HUES48 (cell line): Measurements from ENCODE around the gene RFTN1.

Experiments used
- H3K27ac ChIP-seq: one replicate; pipeline ENCODE4 v1.7.0; 2013; ENCODE audit warnings: low read depth, low read length, inconsistent platforms
- H3K27me3 ChIP-seq: 2 replicates; pipeline ENCODE4 v1.6.1; 2013; ENCODE audit warnings: mild to moderate bottlenecking, low read length; ENCODE audit not compliant: control insufficient read depth, insufficient read depth
- H3K36me3 ChIP-seq: 2 replicates; pipeline ENCODE4 v1.6.1; 2013; ENCODE audit warnings: low read length; ENCODE audit not compliant: control insufficient read depth, insufficient read depth
- H3K4me1 ChIP-seq: 2 replicates; pipeline ENCODE4 v1.6.1; 2013; ENCODE audit warnings: mild to moderate bottlenecking, low read length; ENCODE audit not compliant: control insufficient read depth, insufficient read depth
- H3K4me3 ChIP-seq: 2 replicates; pipeline ENCODE4 v1.5.1; 2013; ENCODE audit warnings: mild to moderate bottlenecking, low read depth, low read length
- H3K9ac ChIP-seq: 2 replicates; pipeline ENCODE4 v1.6.1; 2013; ENCODE audit warnings: mild to moderate bottlenecking, low read depth, low read length, moderate library complexity
- H3K9me3 ChIP-seq: 2 replicates; pipeline ENCODE4 v1.6.1; 2013; ENCODE audit warnings: low read length; ENCODE audit not compliant: control insufficient read depth, insufficient read depth

RFTN1 gene

DNA sequence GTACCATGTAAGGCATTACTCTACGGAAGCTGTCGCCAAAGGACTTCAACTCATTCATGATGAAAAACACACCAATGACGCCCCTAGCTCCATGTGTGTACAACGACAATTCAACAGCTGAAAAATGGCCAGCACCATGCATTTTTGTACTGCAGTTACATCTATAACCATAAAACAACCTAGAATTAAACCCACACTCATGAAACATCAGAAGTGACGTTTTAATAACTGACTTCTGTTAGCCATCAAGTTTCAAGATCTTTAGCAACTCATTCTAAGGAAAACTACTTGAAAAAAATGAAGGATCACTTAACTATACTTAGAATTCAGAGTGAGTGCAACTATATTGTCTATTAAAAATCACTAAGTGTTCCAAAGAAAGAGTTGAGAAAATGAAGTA lies 84.9 kb downstream of the RFTN1 start:
- H3K9me3 ChIP-seq = no peaks in the 10 kb centered on the region
- H3K4me3 ChIP-seq = no peak overlapping the region
- no peak overlapping the region for H3K27ac ChIP-seq
- H3K4me1 ChIP-seq = no peaks in the 10 kb centered on the region
- H3K27me3 ChIP-seq = no peaks in the 10 kb centered on the region
- no peaks in the 10 kb centered on the region for H3K36me3 ChIP-seq
- H3K9ac ChIP-seq = no peak overlapping the region

DNA sequence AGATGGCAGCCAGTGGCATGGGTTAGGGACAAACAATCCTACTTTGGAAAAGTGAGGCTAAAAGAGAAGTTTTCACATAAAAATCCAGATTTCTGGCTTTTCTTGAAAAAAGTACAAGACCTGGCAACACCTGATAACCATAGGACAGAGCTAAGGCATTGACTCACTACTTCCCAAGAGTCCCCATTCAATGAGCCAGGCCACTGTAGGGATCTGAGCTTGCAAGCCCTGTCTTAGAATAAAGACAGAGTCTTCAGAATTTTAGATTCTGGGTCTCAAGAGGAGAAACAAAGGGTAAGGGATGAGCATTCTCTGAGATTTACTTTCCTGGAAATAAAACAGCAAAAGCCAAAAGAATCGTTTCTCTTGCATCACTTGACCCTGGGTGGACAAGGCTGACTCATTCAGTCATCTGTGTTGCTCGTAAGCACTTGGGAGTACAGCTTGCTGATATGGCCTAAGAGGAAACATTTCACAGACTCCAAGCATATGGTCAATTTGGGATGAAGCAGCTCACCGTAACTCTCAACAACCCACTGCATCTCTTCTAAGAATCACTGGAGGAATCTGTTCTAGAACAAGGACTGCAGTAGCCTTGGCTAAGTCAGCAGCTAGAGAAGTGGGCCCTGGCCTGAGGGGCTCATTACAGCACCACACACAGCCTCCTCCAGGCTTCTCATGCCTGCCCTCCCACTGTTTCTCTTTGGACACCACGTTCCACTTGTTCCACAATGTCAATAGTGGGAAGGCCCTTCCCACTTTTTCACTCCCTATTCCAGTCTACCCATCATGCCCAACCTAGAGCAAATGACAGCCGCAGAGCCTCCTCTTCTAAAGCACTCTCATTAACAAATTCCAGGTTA lies 86.2 kb downstream of the RFTN1 start:
- Histone ChIP-seq H3K4me1 (no peaks in the 10 kb centered on the region), H3K27me3 (no peaks in the 10 kb centered on the region), H3K9ac (no peak overlapping the region), H3K9me3 (no peaks in the 10 kb centered on the region), H3K4me3 (no peak overlapping the region), H3K27ac (no peak overlapping the region), H3K36me3 (no peaks in the 10 kb centered on the region)

DNA sequence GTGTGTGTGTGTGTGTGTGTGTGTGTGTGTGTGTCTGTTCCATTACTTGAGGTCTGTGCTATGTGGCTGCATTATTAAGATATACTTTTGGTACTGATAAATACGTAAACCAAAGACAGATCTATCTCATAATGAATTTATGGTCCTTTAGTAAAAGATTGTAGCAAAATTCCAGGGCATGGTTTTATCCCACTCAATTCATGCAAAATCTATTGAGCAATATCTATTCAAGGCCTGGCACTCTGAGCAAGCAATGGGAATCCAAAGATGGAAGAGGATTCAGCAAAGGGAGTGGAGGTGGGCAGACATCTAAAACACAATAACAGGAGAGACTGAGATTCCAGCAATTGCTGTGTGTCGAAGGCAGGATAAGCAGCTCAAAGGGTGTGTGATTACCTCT lies 86.8 kb downstream of the RFTN1 start:
- Histone ChIP-seq H3K27me3 (no peaks in the 10 kb centered on the region), H3K4me1 (no peaks in the 10 kb centered on the region), H3K36me3 (no peaks in the 10 kb centered on the region), H3K9me3 (no peaks in the 10 kb centered on the region), H3K27ac (no peak overlapping the region), H3K9ac (no peak overlapping the region), H3K4me3 (no peak overlapping the region)

- Histone ChIP-seq H3K27me3 (no peaks in the 10 kb centered on the region), H3K4me1 (no peaks in the 10 kb centered on the region), H3K36me3 (no peaks in the 10 kb centered on the region), H3K9ac (no peak overlapping the region), H3K27ac (no peak overlapping the region), H3K9me3 (no peaks in the 10 kb centered on the region), H3K4me3 (no peak overlapping the region)
Measured at GRCh38 chr3:16426029-16426400, 87.5 kb downstream of the RFTN1 start.

GRCh38 chr3:16425398-16426028 lies 88.0 kb downstream of the RFTN1 start:
- Histone ChIP-seq H3K36me3 (no peaks in the 10 kb centered on the region), H3K27ac (no peak overlapping the region), H3K27me3 (no peaks in the 10 kb centered on the region), H3K4me3 (no peak overlapping the region), H3K9ac (no peak overlapping the region), H3K9me3 (no peaks in the 10 kb centered on the region), H3K4me1 (no peaks in the 10 kb centered on the region)

- Histone ChIP-seq H3K27ac (no peak overlapping the region), H3K9ac (no peak overlapping the region), H3K4me1 (peaks cover 5% of the 10 kb centered on the region; the same call in 1 of the 2 replicates), H3K9me3 (no peaks in the 10 kb centered on the region), H3K4me3 (no peak overlapping the region), H3K36me3 (no peaks in the 10 kb centered on the region), H3K27me3 (no peaks in the 10 kb centered on the region)
Measured at GRCh38 chr3:16423947-16424673, 89.4 kb downstream of the RFTN1 start.

- no peaks in the 10 kb centered on the region for H3K27me3 ChIP-seq
- H3K36me3 ChIP-seq = no peaks in the 10 kb centered on the region
- peaks cover 5% of the 10 kb centered on the region; the same call in 1 of the 2 replicates for H3K4me1 ChIP-seq
- H3K4me3 ChIP-seq = no peak overlapping the region
- no peak overlapping the region for H3K27ac ChIP-seq
- H3K9ac ChIP-seq = no peak overlapping the region
- H3K9me3 ChIP-seq = no peaks in the 10 kb centered on the region
Measured at GRCh38 chr3:16423298-16423697, 90.2 kb downstream of the RFTN1 start.

DNA sequence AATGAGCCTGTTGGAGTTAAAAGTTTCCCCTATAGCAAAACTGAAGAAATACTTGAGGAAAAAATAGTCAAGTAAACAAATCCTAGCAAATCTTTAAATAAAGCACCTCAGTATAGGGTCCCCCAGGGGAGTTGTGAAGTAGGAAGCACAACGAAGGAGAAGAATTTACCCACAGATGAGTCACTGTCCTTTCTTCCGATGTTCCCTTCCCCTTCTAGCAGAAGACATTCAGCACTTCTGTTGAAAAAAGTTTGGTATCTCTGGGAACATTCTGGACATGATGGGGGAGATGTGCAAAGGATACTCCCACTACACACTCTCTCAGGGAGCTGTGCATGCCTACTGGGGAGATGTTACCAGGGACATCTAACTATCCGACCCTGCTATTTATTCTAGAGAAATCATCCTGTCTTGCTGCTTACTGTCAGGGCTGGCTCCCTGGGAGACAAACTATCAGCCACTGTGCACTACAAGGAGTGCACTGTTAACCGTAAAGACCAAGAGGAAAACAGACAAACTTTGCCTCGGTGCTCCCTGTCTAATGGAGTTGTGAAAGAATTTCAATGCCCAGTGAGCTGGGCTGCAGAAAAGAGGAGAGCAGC lies 93.8 kb downstream of the RFTN1 start:
- H3K36me3 ChIP-seq = no peaks in the 10 kb centered on the region
- H3K4me3 ChIP-seq = no peak overlapping the region
- H3K27ac ChIP-seq = no peak overlapping the region
- H3K9ac ChIP-seq = no peak overlapping the region
- H3K4me1 ChIP-seq = peaks cover 5% of the 10 kb centered on the region; the same call in 1 of the 2 replicates
- no peaks in the 10 kb centered on the region for H3K9me3 ChIP-seq
- no peaks in the 10 kb centered on the region for H3K27me3 ChIP-seq

DNA sequence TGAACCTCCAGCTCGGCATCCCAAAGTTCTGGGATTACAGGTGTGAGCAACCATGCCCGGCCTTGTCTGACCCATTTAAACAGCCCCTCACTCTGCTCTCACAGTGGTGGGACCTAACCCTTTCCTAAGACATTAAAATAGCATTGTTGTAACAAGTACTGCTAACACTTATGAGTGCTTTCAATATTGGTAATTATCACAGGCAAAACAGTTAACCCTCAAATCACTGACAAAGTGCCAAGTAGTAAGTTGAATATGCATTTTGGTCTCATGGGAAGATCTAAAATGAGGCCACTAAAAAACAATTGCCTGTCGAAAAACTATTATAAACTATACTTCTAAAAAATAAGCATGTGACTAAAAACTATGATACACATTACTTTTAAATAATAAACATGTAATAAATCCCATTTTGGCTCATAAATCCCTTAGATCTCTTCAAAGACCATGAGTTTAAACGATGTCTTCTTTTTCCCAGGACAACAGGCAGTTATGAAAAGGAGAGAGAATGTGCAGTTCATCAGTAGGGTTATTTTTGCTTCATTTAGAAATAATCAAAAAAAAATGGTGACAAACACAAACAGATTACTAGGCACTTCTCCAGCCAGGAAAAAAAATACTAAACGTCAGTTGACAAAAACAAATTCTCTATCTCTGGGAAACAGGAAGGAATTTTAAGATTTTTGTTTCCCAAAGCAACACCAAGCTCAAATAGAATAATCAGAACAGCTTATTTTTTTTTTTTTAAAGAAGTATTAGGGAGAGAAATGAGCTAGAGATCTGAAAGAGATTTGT lies 95.4 kb downstream of the RFTN1 start:
- Histone ChIP-seq H3K27me3 (no peaks in the 10 kb centered on the region), H3K27ac (no peak overlapping the region), H3K9ac (no peak overlapping the region), H3K36me3 (no peaks in the 10 kb centered on the region), H3K9me3 (no peaks in the 10 kb centered on the region), H3K4me3 (no peak overlapping the region), H3K4me1 (peaks cover 5% of the 10 kb centered on the region; the same call in 1 of the 2 replicates)

DNA sequence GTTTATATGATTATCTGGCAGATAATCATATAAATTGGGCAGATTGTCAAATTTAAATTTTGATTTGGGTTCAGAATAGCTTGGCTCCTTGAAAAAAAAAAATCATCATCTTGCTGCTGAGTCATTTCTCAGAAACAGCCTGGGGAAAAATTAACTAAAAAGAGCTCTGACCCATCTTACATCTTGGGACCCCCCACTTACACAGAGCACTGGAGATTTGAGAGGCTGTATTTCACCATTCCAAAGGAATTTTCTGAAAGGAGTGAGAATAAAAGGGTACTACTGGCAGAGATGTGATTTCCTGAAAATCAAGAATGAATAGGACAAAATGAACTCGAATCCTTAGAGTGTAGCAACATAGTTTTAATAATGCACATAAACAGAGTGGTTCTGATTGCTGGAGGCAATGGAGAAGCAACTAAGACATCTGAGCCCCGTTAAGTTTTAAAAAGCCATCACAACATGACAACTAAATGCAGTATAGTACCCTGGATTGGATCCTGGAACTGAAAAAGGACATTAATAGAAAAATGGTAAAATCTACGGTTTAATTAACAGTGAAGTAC lies 97.5 kb downstream of the RFTN1 start:
- Histone ChIP-seq H3K27me3 (no peaks in the 10 kb centered on the region), H3K4me3 (no peak overlapping the region), H3K27ac (no peak overlapping the region), H3K9ac (no peak overlapping the region), H3K4me1 (peaks cover 5% of the 10 kb centered on the region; the same call in 1 of the 2 replicates), H3K9me3 (no peaks in the 10 kb centered on the region), H3K36me3 (no peaks in the 10 kb centered on the region)
